ENCODE measurements around the gene CAMTA1.
A peak's percentile ranks its signal among the peaks of the same experiment; 100 is the strongest.

The CAMTA1 gene

GRCh38 chr1:7614576-7615074 lies 829.4 kb downstream of the CAMTA1 start:
- Histone ChIP-seq H3K4me2 (ENCODE audit: low read length) (no peak overlapping the region), H3K4ac (ENCODE audit: low read depth, low read length) (no peak overlapping the region), H3K79me2 (ENCODE audit: control insufficient read depth, insufficient read depth, low read length, poor library complexity) (no peaks in the 10 kb centered on the region), H3K9me3 (ENCODE audit: insufficient read depth, low read depth, low read length) (peaks cover 6% of the 10 kb centered on the region), H2BK120ac (ENCODE audit: insufficient read depth, low read length, poor library complexity) (no peak overlapping the region), H4K12ac (ENCODE audit: low read depth, low read length) (no peak overlapping the region), H3K4me1 (ENCODE audit: control insufficient read depth in 1 of 2, insufficient read depth in 2 of 2, low read length in 2 of 2) (no peaks in the 10 kb centered on the region), H3K23ac (ENCODE audit: low read length) (no peak overlapping the region), H4K8ac (ENCODE audit: low read depth, low read length) (no peak overlapping the region), H2AK5ac (ENCODE audit: low read length) (no peak overlapping the region), H2BK12ac (ENCODE audit: low read length) (no peak overlapping the region), H4K91ac (ENCODE audit: low read depth, low read length) (no peak overlapping the region), H3K9ac (ENCODE audit: low read length) (no peak overlapping the region), H3K36me3 (ENCODE audit: control insufficient read depth in 1 of 2, insufficient read depth in 2 of 2, low read length in 2 of 2) (no peaks in the 10 kb centered on the region), H3K79me1 (ENCODE audit: low read length) (no peaks in the 10 kb centered on the region), H3K4me3 (ENCODE audit: low read depth, low read length) (no peak overlapping the region), H2BK5ac (ENCODE audit: low read depth, low read length, poor library complexity) (no peak overlapping the region), H3K27ac (ENCODE audit: low read depth, low read length) (no peak overlapping the region), H2AFZ (ENCODE audit: insufficient read depth, low read length, poor library complexity) (no peak overlapping the region), H3K14ac (ENCODE audit: low read length) (no peak overlapping the region), H3K18ac (ENCODE audit: low read length) (no peak overlapping the region), H3K27me3 (ENCODE audit: insufficient read depth, low read length) (no peaks in the 10 kb centered on the region)
- DNase-seq, result no peak
- no CpG with 5 or more reads among the region's 9 CpGs for WGBS (ENCODE audit: extremely low coverage, insufficient coverage, insufficient read length)

GRCh38 chr1:7615138-7615537 lies 829.9 kb downstream of the CAMTA1 start:
- Histone ChIP-seq H3K36me3 (ENCODE audit: control insufficient read depth in 1 of 2, insufficient read depth in 2 of 2, low read length in 2 of 2) (no peaks in the 10 kb centered on the region), H3K27ac (ENCODE audit: low read depth, low read length) (no peak overlapping the region), H2BK12ac (ENCODE audit: low read length) (no peak overlapping the region), H3K9ac (ENCODE audit: low read length) (no peak overlapping the region), H4K8ac (ENCODE audit: low read depth, low read length) (no peak overlapping the region), H3K4ac (ENCODE audit: low read depth, low read length) (no peak overlapping the region), H3K4me1 (ENCODE audit: control insufficient read depth in 1 of 2, insufficient read depth in 2 of 2, low read length in 2 of 2) (no peaks in the 10 kb centered on the region), H3K14ac (ENCODE audit: low read length) (no peak overlapping the region), H3K18ac (ENCODE audit: low read length) (no peak overlapping the region), H2AFZ (ENCODE audit: insufficient read depth, low read length, poor library complexity) (no peak overlapping the region), H3K4me2 (ENCODE audit: low read length) (no peak overlapping the region), H4K91ac (ENCODE audit: low read depth, low read length) (no peak overlapping the region), H2BK120ac (ENCODE audit: insufficient read depth, low read length, poor library complexity) (no peak overlapping the region), H3K79me1 (ENCODE audit: low read length) (no peaks in the 10 kb centered on the region), H3K4me3 (ENCODE audit: low read depth, low read length) (no peak overlapping the region), H3K79me2 (ENCODE audit: control insufficient read depth, insufficient read depth, low read length, poor library complexity) (no peaks in the 10 kb centered on the region), H3K23ac (ENCODE audit: low read length) (no peak overlapping the region), H4K12ac (ENCODE audit: low read depth, low read length) (no peak overlapping the region), H2AK5ac (ENCODE audit: low read length) (no peak overlapping the region), H2BK5ac (ENCODE audit: low read depth, low read length, poor library complexity) (no peak overlapping the region), H3K9me3 (ENCODE audit: insufficient read depth, low read depth, low read length) (peaks cover 6% of the 10 kb centered on the region), H3K27me3 (ENCODE audit: insufficient read depth, low read length) (no peaks in the 10 kb centered on the region)
- WGBS (ENCODE audit: extremely low coverage, insufficient coverage, insufficient read length), result no CpG with 5 or more reads among the region's 5 CpGs
- DNase-seq, result no peak

GRCh38 chr1:7616076-7616832 lies 831.0 kb downstream of the CAMTA1 start:
- no peak overlapping the region for H2BK5ac ChIP-seq (ENCODE audit: low read depth, low read length, poor library complexity)
- H3K36me3 ChIP-seq (ENCODE audit: control insufficient read depth in 1 of 2, insufficient read depth in 2 of 2, low read length in 2 of 2), result no peaks in the 10 kb centered on the region
- H3K18ac ChIP-seq (ENCODE audit: low read length), result no peak overlapping the region
- no peaks in the 10 kb centered on the region for H3K79me1 ChIP-seq (ENCODE audit: low read length)
- no peak overlapping the region for H2BK120ac ChIP-seq (ENCODE audit: insufficient read depth, low read length, poor library complexity)
- no peak overlapping the region for H4K91ac ChIP-seq (ENCODE audit: low read depth, low read length)
- DNase-seq, result peak; percentile 7 to 53
- no peaks in the 10 kb centered on the region for H3K79me2 ChIP-seq (ENCODE audit: control insufficient read depth, insufficient read depth, low read length, poor library complexity)
- H3K9me3 ChIP-seq (ENCODE audit: insufficient read depth, low read depth, low read length), result peaks cover 6% of the 10 kb centered on the region
- H3K23ac ChIP-seq (ENCODE audit: low read length), result no peak overlapping the region
- H3K27ac ChIP-seq (ENCODE audit: low read depth, low read length), result no peak overlapping the region
- no peak overlapping the region for H3K4me2 ChIP-seq (ENCODE audit: low read length)
- no peak overlapping the region for H3K14ac ChIP-seq (ENCODE audit: low read length)
- no peak overlapping the region for H3K9ac ChIP-seq (ENCODE audit: low read length)
- no peak overlapping the region for H3K4me3 ChIP-seq (ENCODE audit: low read depth, low read length)
- H4K12ac ChIP-seq (ENCODE audit: low read depth, low read length), result no peak overlapping the region
- no peak overlapping the region for H4K8ac ChIP-seq (ENCODE audit: low read depth, low read length)
- WGBS (ENCODE audit: extremely low coverage, insufficient coverage, insufficient read length), result no CpG with 5 or more reads among the region's 14 CpGs
- no peaks in the 10 kb centered on the region for H3K27me3 ChIP-seq (ENCODE audit: insufficient read depth, low read length)
- no peak overlapping the region for H2AFZ ChIP-seq (ENCODE audit: insufficient read depth, low read length, poor library complexity)
- H2AK5ac ChIP-seq (ENCODE audit: low read length), result no peak overlapping the region
- H3K4ac ChIP-seq (ENCODE audit: low read depth, low read length), result no peak overlapping the region
- H3K4me1 ChIP-seq (ENCODE audit: control insufficient read depth in 1 of 2, insufficient read depth in 2 of 2, low read length in 2 of 2), result no peaks in the 10 kb centered on the region
- H2BK12ac ChIP-seq (ENCODE audit: low read length), result no peak overlapping the region

- no peak overlapping the region for H4K12ac ChIP-seq (ENCODE audit: low read depth, low read length)
- H3K9ac ChIP-seq (ENCODE audit: low read length), result no peak overlapping the region
- no peaks in the 10 kb centered on the region for H3K27me3 ChIP-seq (ENCODE audit: insufficient read depth, low read length)
- H2AK5ac ChIP-seq (ENCODE audit: low read length), result no peak overlapping the region
- H2AFZ ChIP-seq (ENCODE audit: insufficient read depth, low read length, poor library complexity), result no peak overlapping the region
- no peaks in the 10 kb centered on the region for H3K36me3 ChIP-seq (ENCODE audit: control insufficient read depth in 1 of 2, insufficient read depth in 2 of 2, low read length in 2 of 2)
- DNase-seq, result no peak
- no peak overlapping the region for H3K4me3 ChIP-seq (ENCODE audit: low read depth, low read length)
- no peaks in the 10 kb centered on the region for H3K4me1 ChIP-seq (ENCODE audit: control insufficient read depth in 1 of 2, insufficient read depth in 2 of 2, low read length in 2 of 2)
- H3K18ac ChIP-seq (ENCODE audit: low read length), result no peak overlapping the region
- H3K79me1 ChIP-seq (ENCODE audit: low read length), result no peaks in the 10 kb centered on the region
- H3K14ac ChIP-seq (ENCODE audit: low read length), result no peak overlapping the region
- no peak overlapping the region for H4K8ac ChIP-seq (ENCODE audit: low read depth, low read length)
- no peak overlapping the region for H2BK12ac ChIP-seq (ENCODE audit: low read length)
- no peak overlapping the region for H3K4ac ChIP-seq (ENCODE audit: low read depth, low read length)
- H3K9me3 ChIP-seq (ENCODE audit: insufficient read depth, low read depth, low read length), result peaks cover 4% of the 10 kb centered on the region
- no CpG with 5 or more reads among the region's 10 CpGs for WGBS (ENCODE audit: extremely low coverage, insufficient coverage, insufficient read length)
- no peak overlapping the region for H2BK5ac ChIP-seq (ENCODE audit: low read depth, low read length, poor library complexity)
- no peak overlapping the region for H4K91ac ChIP-seq (ENCODE audit: low read depth, low read length)
- no peak overlapping the region for H3K27ac ChIP-seq (ENCODE audit: low read depth, low read length)
- H3K23ac ChIP-seq (ENCODE audit: low read length), result no peak overlapping the region
- no peak overlapping the region for H2BK120ac ChIP-seq (ENCODE audit: insufficient read depth, low read length, poor library complexity)
- no peak overlapping the region for H3K4me2 ChIP-seq (ENCODE audit: low read length)
- H3K79me2 ChIP-seq (ENCODE audit: control insufficient read depth, insufficient read depth, low read length, poor library complexity), result no peaks in the 10 kb centered on the region
Observed at GRCh38 chr1:7616953-7617352, 831.7 kb downstream of the CAMTA1 start.
